Measurements from ENCODE around the gene OSBP.

GRCh38 chr11:59534676-59535075, 80.9 kb downstream of the OSBP start:
- TF ChIP-seq, protein P1, sequence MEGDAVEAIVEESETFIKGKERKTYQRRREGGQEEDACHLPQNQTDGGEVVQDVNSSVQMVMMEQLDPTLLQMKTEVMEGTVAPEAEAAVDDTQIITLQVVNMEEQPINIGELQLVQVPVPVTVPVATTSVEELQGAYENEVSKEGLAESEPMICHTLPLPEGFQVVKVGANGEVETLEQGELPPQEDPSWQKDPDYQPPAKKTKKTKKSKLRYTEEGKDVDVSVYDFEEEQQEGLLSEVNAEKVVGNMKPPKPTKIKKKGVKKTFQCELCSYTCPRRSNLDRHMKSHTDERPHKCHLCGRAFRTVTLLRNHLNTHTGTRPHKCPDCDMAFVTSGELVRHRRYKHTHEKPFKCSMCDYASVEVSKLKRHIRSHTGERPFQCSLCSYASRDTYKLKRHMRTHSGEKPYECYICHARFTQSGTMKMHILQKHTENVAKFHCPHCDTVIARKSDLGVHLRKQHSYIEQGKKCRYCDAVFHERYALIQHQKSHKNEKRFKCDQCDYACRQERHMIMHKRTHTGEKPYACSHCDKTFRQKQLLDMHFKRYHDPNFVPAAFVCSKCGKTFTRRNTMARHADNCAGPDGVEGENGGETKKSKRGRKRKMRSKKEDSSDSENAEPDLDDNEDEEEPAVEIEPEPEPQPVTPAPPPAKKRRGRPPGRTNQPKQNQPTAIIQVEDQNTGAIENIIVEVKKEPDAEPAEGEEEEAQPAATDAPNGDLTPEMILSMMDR (IDR thresholded peaks at IDR 0.05) = no peak
- no peak for TF ChIP-seq POLR2A (IDR thresholded peaks at IDR 0.05)
